GM19438 (cell line): ENCODE data around the gene ELF2.
"Not testable (repeated sequence)": the region's sequence is repeated elsewhere in the genome, so short reads cannot be mapped to it uniquely, and the experiment has no call there.

Experiments used
- ATAC-seq: cut with Tn5 transposase; IDR thresholded peaks from one replicate; pipeline ENCODE4 v1.9.1; 2021; ENCODE audit warnings: low read depth; ENCODE audit not compliant: unreplicated experiment

Gene ELF2

GRCh38 chr4:139188648-139189416, 11.8 kb upstream of the ELF2 start:
- no peak for ATAC-seq

GRCh38 chr4:139184129-139184528, 7.1 kb upstream of the ELF2 start:
- ATAC-seq, result no peak

- peak; percentile 62 for ATAC-seq
Observed at GRCh38 chr4:139177869-139178619, 1.0 kb upstream of the ELF2 start.

DNA sequence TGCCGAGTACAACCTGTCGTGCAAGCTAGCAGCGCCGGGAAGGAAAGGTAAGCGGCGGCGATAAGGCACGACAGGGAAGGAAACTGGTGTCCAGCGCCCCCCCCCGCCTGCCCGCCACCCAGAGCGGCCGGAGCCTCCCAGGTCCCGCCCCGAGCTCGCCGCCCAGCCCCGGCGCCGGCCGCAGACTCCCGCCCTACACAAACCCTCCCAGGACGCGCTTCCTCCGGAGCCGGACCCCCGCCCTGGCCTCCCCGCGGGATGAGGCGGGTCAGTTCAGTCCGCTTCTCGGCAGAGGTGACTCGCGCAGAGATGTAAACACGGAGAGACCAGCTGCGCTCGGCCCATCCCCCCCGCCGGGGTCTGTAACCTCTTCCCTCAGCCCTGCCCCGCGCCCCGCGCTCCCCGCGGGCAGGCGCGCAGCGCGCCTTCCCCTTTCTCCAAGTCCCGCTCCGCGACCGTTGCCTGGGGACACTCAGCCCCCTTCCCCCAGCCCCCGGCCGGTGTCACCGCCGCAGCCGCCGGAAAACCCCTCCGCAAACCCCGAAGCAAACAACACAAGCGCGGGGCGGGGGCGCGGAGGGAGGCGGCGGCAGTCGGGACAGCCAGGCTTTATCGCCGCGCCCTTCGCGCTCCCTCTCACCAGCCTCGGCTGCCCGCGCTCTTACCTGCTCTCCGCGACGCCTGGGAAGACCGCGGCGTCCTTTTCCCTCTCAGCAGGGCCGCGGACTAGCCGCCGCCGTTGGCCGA, 543 bp downstream of the ELF2 start:
- peak; percentile 20 for ATAC-seq

DNA sequence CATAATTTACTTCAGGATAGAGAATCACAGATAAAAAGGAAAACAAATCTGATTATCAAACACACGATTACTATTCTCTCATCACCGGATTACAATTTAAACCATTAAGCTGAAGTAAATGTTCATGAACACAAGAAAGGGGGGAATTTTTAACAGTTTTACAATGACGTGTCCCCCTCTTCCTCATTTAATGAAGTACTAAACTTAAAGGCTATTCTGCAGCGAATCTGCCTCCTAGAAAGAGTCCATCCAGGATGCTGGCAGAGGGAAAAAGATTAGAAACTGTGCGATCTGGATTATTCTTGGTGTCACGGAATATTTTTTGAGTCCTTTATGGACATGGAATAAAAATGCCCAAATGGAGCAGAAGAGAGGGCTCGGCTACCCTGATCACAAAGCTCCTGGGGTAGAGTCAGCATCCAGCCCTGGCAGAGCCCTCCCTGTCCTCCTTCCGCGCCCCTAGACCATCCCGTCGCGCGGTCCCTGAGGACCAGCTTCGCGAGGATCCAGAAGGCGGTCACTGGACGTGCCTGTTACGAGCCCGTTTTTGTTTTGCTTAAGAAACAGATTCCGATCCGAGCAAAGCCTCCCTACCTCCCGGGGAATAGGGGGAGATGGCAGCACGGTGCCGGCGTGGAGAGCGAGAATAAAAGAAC, 1.2 kb downstream of the ELF2 start:
- no peak for ATAC-seq

- ATAC-seq, result no peak
Observed at GRCh38 chr4:139171876-139172691, 4.9 kb downstream of the ELF2 start.

GRCh38 chr4:139170932-139171331, 6.1 kb downstream of the ELF2 start:
- no peak for ATAC-seq

- ATAC-seq, result no peak
Observed at GRCh38 chr4:139167774-139168444, 9.1 kb downstream of the ELF2 start.

- ATAC-seq, result no peak
Observed at GRCh38 chr4:139164731-139165130, 12.3 kb downstream of the ELF2 start.

GRCh38 chr4:139163806-139164206, 13.2 kb downstream of the ELF2 start:
- no peak for ATAC-seq

DNA sequence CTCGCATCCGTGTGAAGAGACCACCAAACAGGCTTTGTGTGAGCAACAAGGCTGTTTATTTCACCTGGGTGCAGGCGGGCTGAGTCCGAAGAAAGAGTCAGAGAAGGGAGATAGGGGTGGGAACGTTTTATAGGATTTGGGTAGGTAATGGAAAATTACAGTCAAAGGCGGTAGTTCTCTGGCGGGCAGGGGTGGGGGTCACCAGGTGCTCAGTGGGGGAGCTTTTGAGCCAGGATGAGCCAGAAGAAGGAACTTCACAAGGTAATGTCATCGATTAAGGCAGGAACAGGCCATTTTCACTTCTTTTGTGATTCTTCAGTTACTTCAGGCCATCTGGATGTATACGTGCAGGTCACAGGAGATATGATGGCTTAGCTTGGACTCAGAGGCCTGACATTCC, 19.0 kb downstream of the ELF2 start:
- ATAC-seq, result not testable (repeated sequence)

DNA sequence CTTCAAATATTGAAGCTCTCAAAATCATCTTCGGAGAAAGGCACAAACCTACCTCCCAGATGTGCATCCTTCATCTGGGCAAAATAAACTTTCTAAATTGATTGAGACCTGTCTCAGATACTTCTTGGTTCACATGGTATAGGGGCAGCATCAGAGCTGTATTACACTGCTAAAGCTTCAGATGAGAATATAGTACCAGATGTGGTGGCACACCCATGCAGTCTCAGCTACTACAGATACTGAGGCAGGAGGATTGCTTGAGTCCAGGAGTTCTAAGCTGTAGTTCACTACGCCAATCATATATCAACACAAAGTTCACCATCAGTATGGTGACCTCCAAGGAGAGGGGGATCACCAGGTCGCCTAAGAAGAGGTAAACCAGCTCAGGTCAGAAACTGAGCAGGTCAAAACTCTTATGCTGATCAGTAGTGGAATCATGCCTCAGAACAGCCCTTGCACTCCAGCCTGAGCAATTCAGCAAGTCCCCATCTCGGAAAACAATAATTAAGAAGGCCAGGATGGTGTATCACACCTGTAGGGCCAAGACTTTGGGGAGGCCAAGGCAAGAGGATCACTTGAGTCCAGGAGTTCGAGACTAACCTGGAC, 22.0 kb downstream of the ELF2 start:
- no peak for ATAC-seq

- no peak for ATAC-seq
Observed at GRCh38 chr4:139154538-139154937, 22.5 kb downstream of the ELF2 start.

DNA sequence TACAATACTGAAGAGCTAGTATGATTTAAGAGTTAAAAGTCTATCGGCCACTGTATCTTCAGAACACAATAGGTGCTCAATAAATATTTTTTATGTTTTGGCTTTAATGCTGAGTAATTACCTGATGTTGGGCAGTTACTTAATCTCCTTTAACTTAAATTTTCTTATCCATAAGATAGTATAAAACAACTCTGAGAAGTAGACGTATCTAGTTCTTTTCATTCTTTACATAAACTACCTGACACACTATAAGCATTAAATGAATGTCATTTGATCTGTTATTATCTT, 22.9 kb downstream of the ELF2 start:
- ATAC-seq, result no peak

GRCh38 chr4:139153411-139154133, 23.4 kb downstream of the ELF2 start:
- no peak for ATAC-seq

GRCh38 chr4:139152249-139152648, 24.8 kb downstream of the ELF2 start:
- ATAC-seq, result no peak

DNA sequence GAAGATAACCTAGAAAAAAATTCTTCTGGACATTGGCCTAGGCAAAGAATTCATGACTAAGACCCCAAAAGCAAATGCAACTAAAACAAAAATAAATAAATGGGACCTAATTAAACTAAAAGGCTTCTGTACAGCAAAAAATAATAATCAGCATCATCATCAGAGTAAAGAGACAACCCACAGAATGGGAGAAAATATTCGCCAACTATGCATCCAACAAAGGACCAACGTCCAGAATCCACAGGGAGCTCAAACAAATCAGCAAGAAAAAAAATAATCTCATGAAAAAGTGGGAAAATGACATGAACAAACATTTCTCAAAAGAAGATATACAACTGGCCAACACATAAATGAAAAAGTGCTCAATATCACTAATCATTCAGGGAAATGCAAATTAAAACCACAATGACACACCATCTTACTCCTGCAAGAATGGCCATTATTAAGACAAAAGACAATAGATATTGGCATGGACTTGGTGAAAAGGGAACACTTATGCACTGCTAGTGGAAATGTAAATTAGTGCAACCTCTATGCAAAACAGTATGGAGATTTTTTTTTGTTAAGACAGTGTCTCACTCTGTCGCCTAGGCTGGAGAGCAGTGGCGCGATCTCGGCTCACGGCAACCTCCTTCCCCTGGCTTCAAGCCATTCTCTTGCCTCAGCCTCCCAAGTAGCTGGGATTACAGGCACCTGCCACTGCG, 29.9 kb downstream of the ELF2 start:
- no peak for ATAC-seq

DNA sequence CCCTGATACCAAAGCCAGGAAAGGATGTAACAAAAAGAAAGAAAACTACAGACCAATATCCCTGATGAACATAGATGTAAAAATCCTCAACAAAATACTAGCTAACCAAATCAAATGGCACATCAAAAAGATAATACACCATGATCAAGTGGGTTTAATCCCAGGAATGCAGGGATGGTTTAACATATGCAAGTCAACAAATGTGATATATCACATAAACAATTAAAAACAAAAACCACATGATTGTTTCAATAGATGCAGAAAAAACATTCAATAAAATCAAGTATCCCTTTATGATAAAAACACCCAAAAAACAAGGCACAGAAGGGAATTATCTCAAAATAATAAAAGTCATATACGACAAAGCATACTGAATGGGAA, 31.5 kb downstream of the ELF2 start:
- no peak for ATAC-seq
